ENCODE results near the gene MC1R. TPM values are rescaled to one million over a fixed set of nuclear protein-coding genes. Genes with fewer than 3 reads are reported as not detected.
"Not testable (repeated sequence)": the region's sequence is repeated elsewhere in the genome, so short reads cannot be mapped to it uniquely, and the experiment has no call there.

MC1R gene
- total RNA-seq, 2 experiments from 2014 or later = 0.85 to 1.3 TPM

- ChIA-PET POLR2A (interaction anchor here (1.2 kb wide), 1 partner anchor 38 kb away, joined by 7 read pairs; the partner anchor contains the start of gene TCF25), CTCF (interaction anchor here (0.8 to 2.6 kb wide), 25 partner anchors 8 to 1101 kb away, joined by 3 to 22 read pairs (median 4); partner anchors contain the start of genes MC1R, TCF25 and TUBB3)
- no peak for DNase-seq
- H3K27me3 Mint-ChIP-seq = no peaks in the 10 kb centered on the region
- H3K4me3 Mint-ChIP-seq = no peak overlapping the region
- H3K36me3 Mint-ChIP-seq = peaks cover 36% of the 10 kb centered on the region
- H3K27ac Mint-ChIP-seq = no peak overlapping the region
- intact Hi-C loops (cut with micrococcal nuclease) = no loop called here
- H3K4me1 Mint-ChIP-seq (ENCODE audit: low read depth) = no peaks in the 10 kb centered on the region
- no peaks in the 10 kb centered on the region for H3K9me3 Mint-ChIP-seq
These were observed 7.8 kb upstream of the MC1R start for GRCh38 chr16:89910717-89911354.

GRCh38 chr16:89911375-89911774 is 7.3 kb upstream of the MC1R start:
- peaks cover 2% of the 10 kb centered on the region for H3K27me3 Mint-ChIP-seq
- H3K4me3 Mint-ChIP-seq = no peak overlapping the region
- ChIA-PET POLR2A (no interaction called here), CTCF (interaction anchor here (1.4 to 2.1 kb wide), 3 partner anchors 12 to 211 kb away, joined by 4 to 22 read pairs (median 16); partner anchors contain the start of gene TUBB3)
- H3K9me3 Mint-ChIP-seq = no peaks in the 10 kb centered on the region
- no peak for DNase-seq
- H3K36me3 Mint-ChIP-seq = peaks cover 33% of the 10 kb centered on the region
- H3K4me1 Mint-ChIP-seq (ENCODE audit: low read depth) = peaks cover 3% of the 10 kb centered on the region
- intact Hi-C loops (cut with micrococcal nuclease) = no loop called here
- no peak overlapping the region for H3K27ac Mint-ChIP-seq

- ChIA-PET CTCF (no interaction called here), POLR2A (interaction anchor here (1.1 kb wide), 1 partner anchor 10 kb away, joined by 3 read pairs; no protein-coding TSS in a partner anchor)
- peaks cover 3% of the 10 kb centered on the region for H3K4me1 Mint-ChIP-seq (ENCODE audit: low read depth)
- intact Hi-C loops (cut with micrococcal nuclease) = no loop called here
- H3K27ac Mint-ChIP-seq = no peak overlapping the region
- DNase-seq = no peak
- H3K9me3 Mint-ChIP-seq = no peaks in the 10 kb centered on the region
- H3K27me3 Mint-ChIP-seq = peaks cover 2% of the 10 kb centered on the region
- no peak overlapping the region for H3K4me3 Mint-ChIP-seq
- H3K36me3 Mint-ChIP-seq = peaks cover 27% of the 10 kb centered on the region
These were observed 6.5 kb upstream of the MC1R start for GRCh38 chr16:89912143-89912542.

GRCh38 chr16:89912627-89913026 is 6.0 kb upstream of the MC1R start:
- no peak for DNase-seq
- peaks cover 2% of the 10 kb centered on the region for H3K27me3 Mint-ChIP-seq

GRCh38 chr16:89913408-89914387 is 5.0 kb upstream of the MC1R start:
- no peak for DNase-seq
- intact Hi-C loops (cut with micrococcal nuclease) = no loop called here
- Mint-ChIP-seq H3K9me3 (no peaks in the 10 kb centered on the region), H3K27ac (no peak overlapping the region), H3K27me3 (peaks cover 4% of the 10 kb centered on the region), H3K36me3 (peaks cover 26% of the 10 kb centered on the region), H3K4me3 (no peak overlapping the region), H3K4me1 (ENCODE audit: low read depth) (peaks cover 16% of the 10 kb centered on the region)
- POLR2A ChIA-PET = no interaction called here
- CTCF ChIA-PET = no interaction called here

More at GRCh38 chr16:89912627-89913026, 6.0 kb upstream of the MC1R start:
- ChIA-PET POLR2A (interaction anchor here (1.1 kb wide), 1 partner anchor 10 kb away, joined by 3 read pairs; no protein-coding TSS in a partner anchor), CTCF (no interaction called here)
- Mint-ChIP-seq H3K27ac (no peak overlapping the region), H3K4me1 (ENCODE audit: low read depth) (peaks cover 7% of the 10 kb centered on the region), H3K36me3 (peaks cover 27% of the 10 kb centered on the region), H3K9me3 (no peaks in the 10 kb centered on the region), H3K4me3 (no peak overlapping the region)
- intact Hi-C loops (cut with micrococcal nuclease) = no loop called here

- H3K4me3 Mint-ChIP-seq; H3K9me3 Mint-ChIP-seq; DNase-seq; H3K27ac Mint-ChIP-seq; intact Hi-C loops (cut with micrococcal nuclease); CTCF ChIA-PET; POLR2A ChIA-PET: not testable (repeated sequence)
- Mint-ChIP-seq H3K27me3 (peaks cover 11% of the 10 kb centered on the region), H3K4me1 (ENCODE audit: low read depth) (peaks cover 23% of the 10 kb centered on the region), H3K36me3 (peaks cover 19% of the 10 kb centered on the region)
These were observed 3.9 kb upstream of the MC1R start for GRCh38 chr16:89914642-89915285.

GRCh38 chr16:89915303-89916232 is 3.1 kb upstream of the MC1R start:
- Mint-ChIP-seq H3K27me3 (peaks cover 18% of the 10 kb centered on the region), H3K4me1 (ENCODE audit: low read depth) (peaks cover 31% of the 10 kb centered on the region), H3K4me3 (no peak overlapping the region), H3K27ac (no peak overlapping the region), H3K9me3 (no peaks in the 10 kb centered on the region), H3K36me3 (peaks cover 12% of the 10 kb centered on the region)
- POLR2A ChIA-PET = interaction anchor here (0.6 kb wide), 1 partner anchor 49 kb away, joined by 6 read pairs; no protein-coding TSS in a partner anchor
- DNase-seq = no peak
- intact Hi-C loops (cut with micrococcal nuclease) = no loop called here
- CTCF ChIA-PET = no interaction called here

GRCh38 chr16:89917773-89918452 is 749 bp upstream of the MC1R start:
- peak overlapping the region; percentile 8 for H3K27ac Mint-ChIP-seq
- H3K36me3 Mint-ChIP-seq = peaks cover 6% of the 10 kb centered on the region
- H3K27me3 Mint-ChIP-seq = peaks cover 33% of the 10 kb centered on the region
- H3K9me3 Mint-ChIP-seq = no peaks in the 10 kb centered on the region
- DNase-seq = peak; percentile 90
- intact Hi-C loops (cut with micrococcal nuclease) = no loop called here
- ChIA-PET POLR2A (no interaction called here), CTCF (interaction anchor here (1.0 to 1.5 kb wide), 4 partner anchors 8 to 103 kb away, joined by 3 to 7 read pairs (median 4); no protein-coding TSS in a partner anchor)
- peaks cover 51% of the 10 kb centered on the region for H3K4me1 Mint-ChIP-seq (ENCODE audit: low read depth)
- peak overlapping the region; percentile 51 for H3K4me3 Mint-ChIP-seq

- DNase-seq = no peak
- CTCF ChIA-PET = interaction anchor here (0.7 to 0.9 kb wide), 2 partner anchors 9 to 1062 kb away, joined by 3 read pairs; no protein-coding TSS in a partner anchor
- POLR2A ChIA-PET = no interaction called here
- intact Hi-C loops (cut with micrococcal nuclease) = loop anchor here (5.0 to 10.0 kb wide), 3 partner anchors 47 to 217 kb away; partner anchors contain the start of genes FANCA, SPATA2L and TCF25
- Mint-ChIP-seq H3K27ac (no peak overlapping the region), H3K4me3 (no peak overlapping the region), H3K27me3 (peaks cover 38% of the 10 kb centered on the region), H3K4me1 (ENCODE audit: low read depth) (peaks cover 53% of the 10 kb centered on the region), H3K36me3 (peaks cover 2% of the 10 kb centered on the region), H3K9me3 (no peaks in the 10 kb centered on the region)
These were observed 1.1 kb downstream of the MC1R start for GRCh38 chr16:89919535-89920406.

GRCh38 chr16:89920723-89921122 is 2.1 kb downstream of the MC1R start:
- Mint-ChIP-seq H3K4me3 (no peak overlapping the region), H3K9me3 (no peaks in the 10 kb centered on the region), H3K4me1 (ENCODE audit: low read depth) (peaks cover 56% of the 10 kb centered on the region), H3K27me3 (peaks cover 46% of the 10 kb centered on the region), H3K27ac (no peak overlapping the region), H3K36me3 (peaks cover 2% of the 10 kb centered on the region)
- no peak for DNase-seq
- POLR2A ChIA-PET = no interaction called here
- intact Hi-C loops (cut with micrococcal nuclease) = loop anchor here (5.0 to 10.0 kb wide), 3 partner anchors 48 to 218 kb away; partner anchors contain the start of genes FANCA, SPATA2L and TCF25
- CTCF ChIA-PET = interaction anchor here (0.9 to 2.0 kb wide), 2 partner anchors 10 to 60 kb away, joined by 3 to 5 read pairs; no protein-coding TSS in a partner anchor

Data from activated CD4-positive, alpha-beta memory T cell treated with anti-CD3 and anti-CD28 coated beads for 36 hours (primary cell).